ENCODE results near the gene LLPH.

LLPH gene

DNA sequence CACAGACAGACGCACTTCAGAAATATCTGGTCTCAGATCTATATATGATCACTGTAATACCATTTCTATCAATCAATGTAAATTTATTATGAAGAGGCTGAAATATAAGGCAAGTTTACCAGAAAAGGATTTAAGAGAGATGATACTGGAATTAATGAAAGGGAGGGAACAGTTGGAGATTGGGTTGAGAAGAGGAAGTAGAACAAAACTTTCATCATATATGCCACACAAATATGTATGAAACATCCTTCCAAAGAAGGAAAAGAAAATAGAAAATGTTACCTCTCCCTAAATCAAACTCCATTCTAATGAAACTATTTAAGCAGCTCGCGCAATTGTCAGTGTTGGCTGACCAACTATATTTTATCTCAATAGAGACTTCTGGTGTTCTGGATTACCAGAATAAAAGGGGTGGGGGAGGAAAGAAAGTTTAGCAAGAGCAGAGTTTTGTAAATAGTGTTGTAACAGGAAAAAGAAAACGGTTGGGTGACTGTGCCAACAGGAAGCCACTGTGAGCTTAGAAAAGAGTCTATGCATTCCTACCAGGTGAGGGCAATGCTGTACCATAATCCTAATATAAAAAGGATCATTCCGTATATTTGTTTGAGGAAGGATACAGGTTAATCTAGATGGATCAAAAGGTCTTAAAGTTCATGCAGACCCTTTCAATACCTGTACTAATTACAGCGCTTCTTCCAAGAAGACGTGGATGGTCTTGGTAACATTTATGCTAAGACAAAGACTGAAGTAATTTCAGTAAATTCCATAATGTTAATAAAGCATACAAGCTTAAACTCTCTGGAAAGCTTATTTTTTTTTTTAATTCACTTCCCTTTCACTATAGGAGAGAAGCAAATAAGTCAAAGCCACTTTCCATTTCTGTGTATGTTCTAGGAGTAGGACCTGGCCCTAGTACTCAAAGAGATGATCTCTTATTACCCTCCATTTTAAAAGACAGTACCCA, 14.5 kb upstream of the LLPH start:
- peak in 6 of 42 donors; percentile 13 to 45 (median 18) for DNase-seq
- intact Hi-C loops (cut with DNase I), result no loop called here

DNA sequence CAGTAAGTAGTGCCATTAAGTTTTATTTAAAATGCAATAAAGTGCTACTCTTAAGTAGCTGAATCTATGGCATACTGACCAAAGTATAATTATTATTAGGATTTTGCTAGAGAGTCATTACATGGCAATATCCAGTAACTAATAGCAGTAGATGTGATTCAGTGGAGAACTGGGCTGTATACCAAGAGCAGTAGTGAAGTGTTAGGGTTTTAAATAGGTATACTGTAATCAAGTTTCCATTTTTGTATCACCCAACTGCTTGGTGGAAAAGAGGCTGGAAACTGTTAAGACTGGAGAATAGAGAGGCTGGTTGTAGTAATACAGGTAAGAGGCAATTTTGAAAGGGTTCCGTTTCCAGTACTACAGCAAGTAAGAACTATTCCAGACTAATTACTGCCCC, 13.3 kb upstream of the LLPH start:
- intact Hi-C loops (cut with DNase I), result no loop called here
- no peak for DNase-seq

DNA sequence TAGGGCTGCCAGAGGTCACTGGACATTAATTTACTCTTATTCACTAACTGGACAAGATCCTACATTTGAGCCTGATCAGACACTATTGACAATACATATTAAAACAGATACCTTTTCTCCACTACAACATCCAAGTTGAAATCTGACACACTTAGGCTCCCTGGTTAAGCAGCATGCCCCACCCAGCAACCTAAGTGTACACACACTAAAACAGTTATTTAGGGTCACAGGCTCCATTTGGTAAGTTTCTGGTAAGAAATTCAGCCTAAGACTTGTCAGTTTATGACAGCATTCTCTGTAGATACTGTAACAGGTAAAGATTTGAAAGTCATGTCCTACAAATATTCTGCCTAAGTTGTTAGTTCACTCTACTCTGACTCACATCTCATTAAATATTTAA, 12.3 kb upstream of the LLPH start:
- DNase-seq, result no peak
- intact Hi-C loops (cut with DNase I), result no loop called here

DNA sequence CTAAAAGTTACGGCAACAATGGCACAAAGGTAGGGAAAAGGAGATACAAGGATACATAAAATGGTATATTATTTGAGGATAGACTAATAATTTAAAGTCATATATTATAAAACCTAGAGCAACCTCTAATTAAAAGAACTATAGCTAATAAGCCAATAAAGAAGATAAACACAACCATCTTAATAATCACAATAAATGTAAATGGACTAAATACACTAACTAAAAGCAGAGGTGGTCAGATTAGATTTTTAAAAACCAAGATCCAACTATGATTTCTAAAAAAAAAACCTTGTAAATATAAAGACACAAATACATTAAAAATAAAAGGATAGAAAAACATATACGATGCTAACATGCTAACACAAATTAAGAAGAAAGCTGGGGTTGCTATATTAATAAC, 10.7 kb upstream of the LLPH start:
- no peak for DNase-seq
- intact Hi-C loops (cut with DNase I), result no loop called here

DNA sequence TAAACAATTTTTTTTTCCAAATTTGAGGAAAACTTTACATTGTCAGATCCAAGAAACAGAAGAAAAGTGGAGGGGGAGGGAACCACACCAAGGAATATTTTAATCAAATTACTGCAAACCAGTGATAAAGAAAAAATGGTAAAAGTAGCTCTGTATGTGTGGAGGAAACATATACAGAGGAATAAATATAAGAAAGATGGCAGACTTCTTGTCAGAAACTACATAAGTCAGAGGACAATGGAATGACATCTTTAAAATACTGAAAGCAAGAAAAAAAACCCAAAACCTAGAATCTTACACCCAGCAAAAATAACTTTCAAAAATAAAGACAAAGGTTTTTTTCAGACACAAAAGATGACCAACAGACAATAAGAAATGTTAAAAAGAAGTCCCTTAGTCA, 10.2 kb upstream of the LLPH start:
- intact Hi-C loops (cut with DNase I), result no loop called here
- no peak for DNase-seq

DNA sequence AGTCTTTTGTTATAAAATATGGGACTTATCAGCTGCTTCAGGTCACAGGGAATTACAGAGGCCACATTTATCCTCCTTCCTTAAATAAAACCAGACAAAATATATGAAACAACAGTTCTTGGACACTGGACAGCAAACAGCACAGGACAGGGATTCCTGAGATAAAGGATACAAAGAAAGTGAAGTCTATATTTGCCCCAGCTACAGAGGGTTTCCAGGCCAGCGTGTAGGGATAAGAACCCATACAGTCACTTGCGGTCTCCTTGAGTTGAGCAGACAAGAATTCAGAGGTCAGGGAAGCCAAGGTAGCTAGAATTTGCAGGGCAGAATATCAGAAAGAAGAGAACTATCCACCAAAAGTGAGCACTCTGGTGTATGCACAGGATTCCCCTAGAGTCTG, 8.8 kb upstream of the LLPH start:
- no peak for DNase-seq
- intact Hi-C loops (cut with DNase I), result no loop called here

DNA sequence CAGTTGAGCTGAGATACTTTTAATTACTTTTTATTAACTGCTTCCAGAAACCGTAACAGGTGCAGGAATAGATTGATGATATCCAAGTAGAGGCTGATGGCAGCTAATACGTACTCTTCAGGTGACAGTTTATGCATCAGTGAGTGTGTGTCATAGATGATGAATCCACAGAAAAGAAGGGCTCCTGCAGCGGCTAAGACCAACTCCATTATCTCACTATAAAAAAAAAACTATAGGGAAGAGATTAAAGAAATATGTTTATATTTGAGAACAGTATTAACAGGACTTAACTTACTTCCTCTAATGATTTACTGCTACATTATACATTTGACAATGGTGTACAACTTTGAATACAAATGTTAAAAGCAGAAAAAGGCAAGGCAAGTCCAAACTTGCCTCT, 7.4 kb upstream of the LLPH start:
- intact Hi-C loops (cut with DNase I), result no loop called here
- no peak for DNase-seq

DNA sequence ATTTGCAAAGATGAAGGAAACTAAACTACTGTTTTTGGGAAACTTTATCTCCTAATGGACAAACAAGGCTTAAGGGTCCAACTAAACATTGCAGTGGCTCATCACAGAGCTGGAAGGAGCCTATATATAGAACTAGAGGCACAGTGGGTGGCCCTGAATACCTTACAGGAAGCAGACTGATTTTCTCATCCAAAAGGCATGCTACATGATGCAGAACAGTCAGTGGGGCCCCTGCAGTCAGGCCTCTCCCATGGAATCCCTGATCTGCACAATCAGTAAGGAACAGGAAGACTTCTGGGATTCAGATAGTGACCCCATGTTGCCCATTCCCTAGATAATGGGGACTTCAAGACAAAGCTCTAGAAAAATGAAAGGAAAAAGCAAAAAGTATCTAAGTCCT, 1.9 kb upstream of the LLPH start:
- no peak for DNase-seq
- intact Hi-C loops (cut with DNase I), result no loop called here

DNA sequence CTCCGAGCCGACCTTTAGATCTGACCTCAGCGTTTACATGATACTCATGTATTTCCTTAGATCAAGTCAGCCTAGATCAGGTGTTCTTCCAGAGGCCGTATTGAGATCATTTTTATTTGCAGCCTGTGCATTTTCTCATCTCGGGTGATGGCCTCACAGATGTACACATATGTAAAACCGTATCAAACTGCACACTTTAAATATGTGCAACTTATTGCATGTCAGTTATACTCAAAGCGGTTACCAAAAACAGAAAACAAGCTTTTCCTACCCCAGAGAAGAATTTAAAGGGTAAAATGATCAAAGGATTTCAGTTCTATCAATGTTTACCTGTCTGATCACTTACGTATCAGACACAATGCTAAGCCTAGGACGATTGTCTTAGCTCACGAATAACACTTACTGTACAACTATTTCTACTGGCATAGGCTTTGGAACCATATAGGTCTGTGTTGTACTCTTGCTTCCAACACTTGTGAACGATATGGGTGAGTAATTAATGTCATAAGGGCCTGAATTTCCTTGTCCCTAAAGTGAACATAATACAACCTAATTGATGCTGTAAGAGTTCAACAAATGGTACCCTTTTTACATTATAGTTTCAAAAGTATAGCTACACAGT, 628 bp upstream of the LLPH start:
- intact Hi-C loops (cut with DNase I), result no loop called here
- no peak for DNase-seq

DNA sequence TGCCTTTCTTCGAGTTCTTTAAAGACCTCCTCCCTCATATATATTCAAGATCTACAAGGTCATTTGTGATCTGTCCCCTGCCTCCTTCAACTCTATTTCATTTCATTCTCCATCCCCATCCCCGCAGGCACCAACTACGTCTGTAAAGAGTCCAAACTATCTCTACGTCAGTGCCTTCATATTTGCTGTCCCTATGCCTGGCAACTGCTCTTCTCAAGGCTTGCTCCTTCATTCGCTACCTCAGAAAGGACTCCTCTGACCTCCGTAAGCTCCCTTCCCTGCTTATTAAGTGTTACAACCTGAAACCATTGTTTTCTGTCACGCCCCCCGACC, 650 bp downstream of the LLPH start:
- DNase-seq, result peak in 1 of 42 donors; percentile 15
- intact Hi-C loops (cut with DNase I), result no loop called here

DNA sequence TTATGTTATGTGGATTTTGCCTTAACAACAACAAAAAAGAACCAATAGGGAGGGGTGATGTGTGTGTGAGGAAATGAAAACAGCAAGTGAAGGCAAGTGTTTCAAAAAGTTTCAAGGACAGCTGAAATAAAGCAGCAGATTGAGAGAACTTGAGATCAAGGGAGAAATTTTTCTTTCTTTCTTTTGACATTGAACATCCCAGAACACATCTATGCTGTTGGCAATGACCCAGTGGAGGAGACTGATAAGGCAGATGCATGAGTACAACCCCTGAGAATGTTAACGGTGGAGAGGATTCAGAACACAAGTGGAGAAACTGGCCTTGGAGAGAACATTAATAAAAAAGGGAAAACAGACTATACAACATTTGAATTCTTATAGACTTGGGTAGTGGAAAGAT, 2.9 kb downstream of the LLPH start:
- intact Hi-C loops (cut with DNase I), result no loop called here
- no peak for DNase-seq

DNA sequence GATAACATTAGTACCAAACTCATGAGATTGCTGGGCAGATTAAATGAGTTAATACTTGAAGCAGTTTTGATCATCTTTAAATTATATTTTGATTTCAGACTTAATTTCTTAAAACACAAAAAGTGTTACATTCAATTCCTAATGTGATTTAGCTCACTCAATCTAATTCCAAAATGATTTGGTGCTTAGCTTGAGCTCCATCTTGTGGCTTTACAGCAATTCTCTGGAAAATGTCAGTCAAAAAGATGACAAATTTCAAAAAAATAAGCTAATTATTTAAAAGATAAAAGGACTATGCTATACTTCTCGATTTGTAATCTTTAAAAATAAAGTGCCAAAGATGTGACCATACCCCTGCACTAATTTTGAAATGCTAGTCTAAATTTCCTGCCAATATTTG, 10.1 kb downstream of the LLPH start:
- no peak for DNase-seq
- intact Hi-C loops (cut with DNase I), result no loop called here

DNA sequence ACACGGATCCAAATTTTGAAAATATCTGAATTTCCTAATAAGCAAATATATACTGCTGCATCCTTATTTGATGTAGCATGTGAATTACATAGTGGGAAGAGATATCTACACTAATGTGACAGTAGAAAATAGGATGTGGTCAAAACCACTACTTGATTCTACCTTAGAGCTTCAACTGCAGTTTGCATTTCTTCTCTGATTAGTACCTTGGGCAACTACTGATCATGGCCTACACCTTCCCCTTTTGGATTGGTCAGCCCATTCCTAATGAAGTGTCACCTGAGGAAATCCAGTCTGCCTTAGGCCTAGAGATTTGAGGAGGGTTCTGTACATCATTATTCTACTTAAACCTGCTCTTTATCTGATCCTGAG, 10.7 kb downstream of the LLPH start:
- DNase-seq, result no peak
- intact Hi-C loops (cut with DNase I), result no loop called here

DNA sequence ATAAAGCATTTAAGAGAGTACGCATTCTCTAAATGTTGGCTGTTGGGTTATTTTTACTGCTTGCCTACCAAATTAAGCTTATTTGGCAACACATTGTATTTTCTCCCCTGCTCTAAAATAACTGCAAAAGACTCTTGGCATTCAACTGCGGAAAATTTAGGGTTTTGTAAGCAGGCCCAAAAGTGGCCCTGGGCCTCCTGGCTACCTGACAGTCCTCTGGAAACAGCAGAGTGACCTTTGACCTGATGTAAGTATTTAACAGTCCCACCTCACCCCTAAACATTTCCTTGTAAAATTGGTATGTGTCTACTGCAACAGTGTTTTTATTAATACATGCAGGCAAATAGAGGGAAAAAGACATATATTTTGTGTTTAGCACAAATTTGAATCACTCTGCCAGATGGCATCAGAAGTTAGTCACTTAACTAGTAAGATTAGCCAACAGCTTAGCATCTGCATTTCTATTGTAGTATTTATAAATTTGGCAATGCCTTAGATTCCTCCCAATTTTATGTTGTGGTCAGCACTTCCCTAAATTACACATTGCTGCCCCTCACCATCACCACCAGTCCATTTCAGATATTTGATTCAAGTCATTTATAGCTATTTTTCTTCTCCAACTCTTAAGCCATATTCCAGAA, 11.2 kb downstream of the LLPH start:
- intact Hi-C loops (cut with DNase I), result no loop called here
- DNase-seq, result no peak

DNA sequence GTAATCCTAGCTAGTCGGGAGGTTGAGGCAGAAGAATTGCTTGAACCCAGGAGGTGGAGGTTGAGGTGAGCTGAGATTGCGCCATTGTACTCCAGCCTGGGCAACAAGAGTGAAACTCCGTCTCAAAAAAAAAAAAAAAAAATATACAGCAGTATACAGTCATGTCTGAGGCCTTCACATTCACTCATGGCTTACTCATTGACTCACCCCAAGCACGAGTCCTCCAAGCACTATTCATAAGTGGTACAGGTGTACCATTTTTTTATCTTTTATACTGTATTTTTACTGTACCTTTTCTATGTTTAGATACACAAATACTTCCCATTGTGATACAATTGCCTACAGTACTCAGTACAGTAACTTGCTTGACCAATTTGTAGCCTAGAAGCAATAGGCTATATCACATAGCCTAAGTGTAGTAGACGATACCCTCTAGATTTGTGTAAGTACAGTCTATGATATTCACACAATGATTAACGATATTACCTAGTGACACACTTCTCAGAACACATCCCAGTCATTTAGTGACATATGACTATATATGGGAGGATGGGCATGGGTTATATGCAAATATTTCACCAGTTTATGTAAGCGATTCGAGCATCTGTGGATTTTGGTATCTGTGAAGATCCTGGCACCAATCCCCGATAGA, 12.2 kb downstream of the LLPH start:
- no peak for DNase-seq
- intact Hi-C loops (cut with DNase I), result no loop called here

DNA sequence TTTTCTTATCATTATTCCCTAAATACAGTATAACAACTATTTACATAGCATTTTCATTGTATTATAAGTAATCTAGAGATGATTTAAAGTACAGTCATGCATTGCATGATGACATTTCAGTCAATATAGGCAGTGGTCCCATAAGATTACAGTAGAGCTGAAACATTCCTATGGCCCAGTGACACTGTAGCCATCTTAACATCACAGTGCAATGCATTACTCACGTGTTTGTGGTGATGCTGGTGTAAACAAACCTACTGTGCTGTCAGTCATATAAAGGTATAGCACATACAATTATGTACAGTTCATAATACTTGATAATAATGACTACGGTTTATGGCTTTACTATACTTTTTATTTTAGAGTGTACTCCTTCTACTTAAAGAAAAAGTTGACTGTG, 13.3 kb downstream of the LLPH start:
- DNase-seq, result no peak
- intact Hi-C loops (cut with DNase I), result no loop called here

DNA sequence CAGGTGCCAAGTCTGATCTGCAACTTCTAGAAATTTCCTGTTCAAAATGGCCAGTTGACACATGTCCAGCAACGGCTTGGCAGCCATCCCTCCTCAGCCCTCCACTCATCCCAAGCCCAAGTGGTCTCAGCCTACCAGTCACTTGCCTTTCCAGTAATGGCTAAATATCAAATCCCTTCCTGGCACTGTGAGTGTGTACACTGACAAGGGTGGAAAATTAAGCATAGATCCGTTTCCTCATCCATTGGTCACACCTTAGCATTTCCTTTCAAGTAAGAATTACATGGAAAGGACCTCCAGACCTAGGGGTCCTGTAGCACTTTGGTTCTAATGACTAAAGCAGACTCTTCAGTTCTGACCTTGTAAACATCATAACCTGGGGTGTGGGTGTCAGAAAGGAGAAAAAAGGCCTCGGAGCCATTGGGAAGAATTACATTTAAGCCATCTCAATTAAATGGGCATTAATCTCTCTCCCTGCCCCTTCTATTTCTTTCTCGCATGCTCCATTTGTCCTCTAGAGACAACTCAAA, 15.4 kb downstream of the LLPH start:
- DNase-seq, result no peak
- intact Hi-C loops (cut with DNase I), result no loop called here

DNA sequence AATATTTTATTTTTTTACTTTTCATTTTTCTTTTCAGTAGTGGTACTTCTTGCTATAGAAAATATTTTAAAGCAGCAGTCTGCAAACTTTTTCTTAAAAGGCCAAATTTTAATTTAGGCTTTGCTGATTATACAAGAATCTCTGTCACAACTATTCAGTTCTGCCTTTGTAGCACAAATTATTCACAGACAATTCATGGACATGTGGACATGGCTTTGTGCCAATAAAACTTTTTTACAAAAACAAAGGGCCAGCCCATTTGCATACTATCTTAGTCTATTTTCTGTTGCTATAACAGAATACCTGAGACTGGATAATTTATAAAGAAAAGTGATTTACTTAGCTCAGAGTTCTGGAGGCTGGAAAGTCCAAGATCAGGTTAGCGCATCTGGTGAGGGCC, 17.1 kb downstream of the LLPH start:
- intact Hi-C loops (cut with DNase I), result no loop called here
- no peak for DNase-seq

DNA sequence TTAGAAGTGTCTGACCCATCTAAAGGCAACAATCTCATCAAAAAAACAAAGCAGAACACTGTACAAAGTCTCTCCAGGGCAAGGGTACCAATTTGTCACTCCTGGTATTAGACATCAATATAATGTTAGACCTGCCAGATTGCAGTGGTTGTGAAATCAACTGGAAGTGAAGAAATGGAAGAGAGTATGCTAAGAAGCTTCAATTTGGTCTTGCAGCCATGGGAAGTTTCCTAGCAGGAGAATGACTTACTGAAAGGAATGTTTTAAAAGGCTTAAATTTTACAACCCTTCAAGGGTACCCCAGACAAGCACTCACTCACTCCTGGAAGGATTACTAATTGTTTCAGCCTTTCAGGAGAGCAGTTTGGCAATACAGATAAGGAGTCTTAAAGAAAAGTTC, 18.9 kb downstream of the LLPH start:
- intact Hi-C loops (cut with DNase I), result no loop called here
- no peak for DNase-seq

DNA sequence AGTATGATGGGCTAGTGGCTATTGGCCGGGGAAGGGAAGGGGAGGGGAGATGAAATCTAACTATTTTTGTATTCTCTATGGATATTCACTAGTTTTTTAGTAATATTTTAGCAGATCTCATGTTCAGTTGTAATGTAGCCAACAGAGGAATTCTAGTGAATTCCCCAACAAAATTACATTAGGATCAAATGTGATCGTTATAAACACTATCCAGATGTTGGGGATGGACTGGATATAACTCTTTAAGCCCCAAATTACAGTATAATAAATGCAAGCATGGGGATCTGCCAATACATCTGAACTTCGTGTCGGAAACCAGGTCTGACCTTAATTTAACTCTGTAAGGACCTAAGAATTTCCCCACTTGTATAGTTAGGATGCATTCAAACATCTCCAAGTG, 21.5 kb downstream of the LLPH start:
- intact Hi-C loops (cut with DNase I), result no loop called here
- no peak for DNase-seq

Measured in head of caudate nucleus (tissue), 42 donors.